HepG2 (cell line): Measurements from ENCODE around the gene BRK1. TPM values are rescaled to one million over a fixed set of nuclear protein-coding genes. Genes with fewer than 3 reads are reported as not detected.
A peak's percentile ranks its signal among the peaks of the same experiment; 100 is the strongest.

Experiments
- BCL6 ChIP-seq: IDR thresholded peaks from 2 replicates; pipeline ENCODE4 v1.6.1; 2016; ENCODE audit warnings: missing genetic modification reagents, missing compliant biosample characterization
- CBX2 ChIP-seq, 2 experiments: fragments of 200-600 bp in 1 of 2; sonication (generic); formaldehyde crosslinking in 1 of 2; IDR thresholded peaks; 2 replicates each; pipeline versions ENCODE4 v1.7.0 to v1.8.1; 2018 to 2022; ENCODE audit warnings: low read depth in 2 of 2, low read length in 1 of 2, mild to moderate bottlenecking in 1 of 2, missing genetic modification reagents in 1 of 2
- DMAP1 ChIP-seq: IDR thresholded peaks from 2 replicates; pipeline ENCODE4 v1.6.1; 2016
- EHMT2 ChIP-seq: fragments of 200-600 bp; sonication (generic); IDR thresholded peaks from 2 replicates; pipeline ENCODE4 v1.7.0; 2017; ENCODE audit warnings: antibody characterized with exemption, low read depth, low read length, borderline replicate concordance
- GATA4 ChIP-seq: sonication (generic); IDR thresholded peaks from 2 replicates; pipeline ENCODE4 v1.6.1; 2016; ENCODE audit warnings: antibody characterized with exemption, low read depth, borderline replicate concordance
- LRRFIP1 ChIP-seq: sonication (generic); formaldehyde crosslinking; conservative IDR thresholded peaks from 2 replicates; pipeline ENCODE4 v1.4.0; 2020; ENCODE audit warnings: missing genetic modification reagents
- MAFG ChIP-seq: sonication (generic); formaldehyde crosslinking; IDR thresholded peaks from 2 replicates; pipeline ENCODE4 v1.5.1; 2020; ENCODE audit warnings: mild to moderate bottlenecking, missing genetic modification reagents
- MAFK ChIP-seq, 2 experiments: IDR thresholded peaks in 1 of 2; conservative IDR thresholded peaks in 1 of 2; 2 replicates each; pipeline ENCODE4 v1.6.1; 2011; ENCODE audit warnings: improper control_type of control experiment in 2 of 2, low read length in 2 of 2
- MTA1 ChIP-seq: sonication (generic); formaldehyde crosslinking; IDR thresholded peaks from 2 replicates; pipeline ENCODE4 v1.4.0; 2020; ENCODE audit warnings: missing genetic modification reagents, mild to moderate bottlenecking, borderline replicate concordance
- NFKBIZ ChIP-seq: IDR thresholded peaks from 2 replicates; pipeline ENCODE4 v1.6.1; 2018; ENCODE audit warnings: missing genetic modification reagents, missing compliant biosample characterization
- PHF8 ChIP-seq: sonication (generic); formaldehyde crosslinking; IDR thresholded peaks from 2 replicates; pipeline ENCODE4 v1.5.0; 2020; ENCODE audit warnings: missing genetic modification reagents
- TCF7 ChIP-seq: sonication (generic); IDR thresholded peaks from 2 replicates; pipeline ENCODE4 v1.6.1; 2016; ENCODE audit warnings: antibody characterized with exemption, low read depth
- TRIM24 ChIP-seq: sonication (generic); formaldehyde crosslinking; IDR thresholded peaks from 2 replicates; pipeline ENCODE4 v1.8.0; 2022; ENCODE audit warnings: mild to moderate bottlenecking, missing genetic modification reagents
- ZBTB7B ChIP-seq: sonication (generic); formaldehyde crosslinking; IDR thresholded peaks from 2 replicates; pipeline ENCODE4 v1.4.0; 2020; ENCODE audit warnings: missing genetic modification reagents
- ZFP91 ChIP-seq: sonication (generic); formaldehyde crosslinking; IDR thresholded peaks from 2 replicates; pipeline ENCODE4 v1.9.0; 2022; ENCODE audit warnings: missing genetic modification reagents, mild to moderate bottlenecking, borderline replicate concordance
- ZMYM2 ChIP-seq: sonication (generic); formaldehyde crosslinking; IDR thresholded peaks from 2 replicates; pipeline ENCODE4 v1.8.0; 2022; ENCODE audit warnings: mild to moderate bottlenecking, missing genetic modification reagents
- ZNF331 ChIP-seq: sonication (generic); formaldehyde crosslinking; IDR thresholded peaks from 2 replicates; pipeline ENCODE4 v1.4.0; 2020; ENCODE audit warnings: missing genetic modification reagents
- ZNF850 ChIP-seq: sonication (generic); formaldehyde crosslinking; conservative IDR thresholded peaks from 2 replicates; pipeline ENCODE4 v1.9.0; 2021; ENCODE audit warnings: mild to moderate bottlenecking, missing genetic modification reagents
- ZNF883 ChIP-seq: sonication (generic); formaldehyde crosslinking; IDR thresholded peaks from 2 replicates; pipeline ENCODE4 v1.5.1; 2020; ENCODE audit warnings: mild to moderate bottlenecking, missing genetic modification reagents; ENCODE audit errors: not compliant biosample characterization
- polyA plus RNA-seq, 8 experiments: library from polyadenylated mRNA; depleted of rRNA in 3 of 8; stranded (reverse) in 7 of 8; unstranded in 1 of 8; fragments of >200 nt; fragmentation: Illumina TruSeq in 4 of 8; extraction: Trizol in 4 of 8; gene quantifications; 2 replicates each; pipeline versions ENCODE4 v1.2.1 to v1.2.3, GENCODE V29; 2011 to 2016; ENCODE audit warnings: low read depth in 4 of 8, missing spikeins in 1 of 8, mixed read lengths in 1 of 8; ENCODE audit not compliant: insufficient read depth in 1 of 8
- total RNA-seq, 5 experiments: library from RNA; depleted of rRNA; stranded (reverse); fragments of >200 nt; fragmentation: Illumina TruSeq; extraction: Trizol; gene quantifications; 2 replicates each; pipeline ENCODE4 v1.2.3, GENCODE V29; 2016; ENCODE audit warnings: low read depth in 1 of 5
- TF ChIP-seq, protein P1 (sequence below): sonication (generic); formaldehyde crosslinking; IDR thresholded peaks from 2 replicates; pipeline ENCODE4 v1.5.1; 2020; ENCODE audit warnings: missing genetic modification reagents, mild to moderate bottlenecking, borderline replicate concordance
- TF ChIP-seq, protein P2 (sequence below): sonication (generic); formaldehyde crosslinking; IDR thresholded peaks from 2 replicates; pipeline ENCODE4 v1.5.0; 2020; ENCODE audit warnings: missing genetic modification reagents
- TF ChIP-seq, protein P3 (sequence below): sonication (generic); formaldehyde crosslinking; IDR thresholded peaks from 2 replicates; pipeline ENCODE4 v1.4.0; 2020; ENCODE audit warnings: missing genetic modification reagents

The BRK1 gene
- total and polyA plus RNA-seq, 2 of the 13 experiments (the other 11 are each of a cell fraction or from before 2014, with no cell fraction given) = 118 to 155 TPM

- TF ChIP-seq, protein P1, sequence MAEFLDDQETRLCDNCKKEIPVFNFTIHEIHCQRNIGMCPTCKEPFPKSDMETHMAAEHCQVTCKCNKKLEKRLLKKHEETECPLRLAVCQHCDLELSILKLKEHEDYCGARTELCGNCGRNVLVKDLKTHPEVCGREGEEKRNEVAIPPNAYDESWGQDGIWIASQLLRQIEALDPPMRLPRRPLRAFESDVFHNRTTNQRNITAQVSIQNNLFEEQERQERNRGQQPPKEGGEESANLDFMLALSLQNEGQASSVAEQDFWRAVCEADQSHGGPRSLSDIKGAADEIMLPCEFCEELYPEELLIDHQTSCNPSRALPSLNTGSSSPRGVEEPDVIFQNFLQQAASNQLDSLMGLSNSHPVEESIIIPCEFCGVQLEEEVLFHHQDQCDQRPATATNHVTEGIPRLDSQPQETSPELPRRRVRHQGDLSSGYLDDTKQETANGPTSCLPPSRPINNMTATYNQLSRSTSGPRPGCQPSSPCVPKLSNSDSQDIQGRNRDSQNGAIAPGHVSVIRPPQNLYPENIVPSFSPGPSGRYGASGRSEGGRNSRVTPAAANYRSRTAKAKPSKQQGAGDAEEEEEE (CRISPR knock-in tag) = no peak
- TF ChIP-seq LRRFIP1 (no peak), ZNF883 (peak; percentile 48), BCL6 (CRISPR knock-in tag) (peak; percentile 29; the same call in 1 of the 2 replicates), MAFK (conservative IDR thresholded peaks at IDR 0.05 in 1 of 2, IDR thresholded peaks at IDR 0.05 in 1 of 2; ENCODE audit: low read length in 2 of 2) (no peak), EHMT2 (no peak), DMAP1 (CRISPR knock-in tag) (no peak; the same call in 1 of the 2 replicates), GATA4 (no peak), CBX2 (IDR thresholded peaks at IDR 0.05; ENCODE audit: low read depth, low read length) (no peak), CBX2 (CRISPR knock-in tag; IDR thresholded peaks at IDR 0.05; ENCODE audit: low read depth) (no peak), ZMYM2 (no peak), MTA1 (peak; percentile 86; the same call in 1 of the 2 replicates), ZBTB7B (no peak; the same call in 1 of the 2 replicates), ZNF331 (CRISPR knock-in tag) (peak; percentile 51; the same call in 1 of the 2 replicates), ZNF850 (CRISPR knock-in tag) (no peak), TRIM24 (CRISPR knock-in tag) (no peak), TCF7 (no peak), PHF8 (peak; percentile 90), MAFG (CRISPR knock-in tag) (no peak), ZFP91 (CRISPR knock-in tag) (peak; percentile 65), NFKBIZ (CRISPR knock-in tag) (no peak)
- TF ChIP-seq, protein P2, sequence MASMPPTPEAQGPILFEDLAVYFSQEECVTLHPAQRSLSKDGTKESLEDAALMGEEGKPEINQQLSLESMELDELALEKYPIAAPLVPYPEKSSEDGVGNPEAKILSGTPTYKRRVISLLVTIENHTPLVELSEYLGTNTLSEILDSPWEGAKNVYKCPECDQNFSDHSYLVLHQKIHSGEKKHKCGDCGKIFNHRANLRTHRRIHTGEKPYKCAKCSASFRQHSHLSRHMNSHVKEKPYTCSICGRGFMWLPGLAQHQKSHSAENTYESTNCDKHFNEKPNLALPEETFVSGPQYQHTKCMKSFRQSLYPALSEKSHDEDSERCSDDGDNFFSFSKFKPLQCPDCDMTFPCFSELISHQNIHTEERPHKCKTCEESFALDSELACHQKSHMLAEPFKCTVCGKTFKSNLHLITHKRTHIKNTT (CRISPR knock-in tag) = no peak
- TF ChIP-seq, protein P3, sequence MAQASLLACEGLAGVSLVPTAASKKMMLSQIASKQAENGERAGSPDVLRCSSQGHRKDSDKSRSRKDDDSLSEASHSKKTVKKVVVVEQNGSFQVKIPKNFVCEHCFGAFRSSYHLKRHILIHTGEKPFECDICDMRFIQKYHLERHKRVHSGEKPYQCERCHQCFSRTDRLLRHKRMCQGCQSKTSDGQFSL (CRISPR knock-in tag) = no peak
Observed at GRCh38 chr3:10164546-10165393, 49.3 kb downstream of the BRK1 start, which contains the start of gene IRAK2 (continued).
